ENCODE results near the gene GULP1.

The GULP1 gene

DNA sequence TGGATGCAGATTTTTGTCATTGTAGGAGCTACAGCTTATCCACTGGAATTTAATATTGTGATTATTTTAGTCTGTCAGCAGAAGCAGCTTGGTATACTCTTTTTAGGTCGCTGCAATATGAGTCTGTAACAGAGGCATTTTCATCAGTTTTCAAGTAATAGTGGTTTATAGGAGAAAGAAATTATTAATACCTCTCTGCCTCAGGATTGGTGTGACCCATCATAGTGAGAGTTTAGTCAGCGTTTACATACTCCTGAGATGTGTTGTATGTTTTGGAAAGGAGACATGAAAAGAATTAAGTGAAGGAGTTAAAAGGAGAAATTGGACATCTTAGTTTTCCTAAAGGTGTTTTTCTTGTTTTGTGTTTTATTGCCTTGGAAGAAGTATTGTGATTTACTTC is 189.8 kb downstream of the GULP1 start:
- TF ChIP-seq, protein P1, sequence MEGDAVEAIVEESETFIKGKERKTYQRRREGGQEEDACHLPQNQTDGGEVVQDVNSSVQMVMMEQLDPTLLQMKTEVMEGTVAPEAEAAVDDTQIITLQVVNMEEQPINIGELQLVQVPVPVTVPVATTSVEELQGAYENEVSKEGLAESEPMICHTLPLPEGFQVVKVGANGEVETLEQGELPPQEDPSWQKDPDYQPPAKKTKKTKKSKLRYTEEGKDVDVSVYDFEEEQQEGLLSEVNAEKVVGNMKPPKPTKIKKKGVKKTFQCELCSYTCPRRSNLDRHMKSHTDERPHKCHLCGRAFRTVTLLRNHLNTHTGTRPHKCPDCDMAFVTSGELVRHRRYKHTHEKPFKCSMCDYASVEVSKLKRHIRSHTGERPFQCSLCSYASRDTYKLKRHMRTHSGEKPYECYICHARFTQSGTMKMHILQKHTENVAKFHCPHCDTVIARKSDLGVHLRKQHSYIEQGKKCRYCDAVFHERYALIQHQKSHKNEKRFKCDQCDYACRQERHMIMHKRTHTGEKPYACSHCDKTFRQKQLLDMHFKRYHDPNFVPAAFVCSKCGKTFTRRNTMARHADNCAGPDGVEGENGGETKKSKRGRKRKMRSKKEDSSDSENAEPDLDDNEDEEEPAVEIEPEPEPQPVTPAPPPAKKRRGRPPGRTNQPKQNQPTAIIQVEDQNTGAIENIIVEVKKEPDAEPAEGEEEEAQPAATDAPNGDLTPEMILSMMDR (IDR thresholded peaks at IDR 0.05; ENCODE audit: low read depth, low read length, missing control alignments), result no peak
- no peak overlapping the region for H3K4me3 ChIP-seq (replicated peaks; ENCODE audit: low read depth, low read length)
- no peak for DNase-seq (ENCODE audit: extremely low read depth, low read depth)

DNA sequence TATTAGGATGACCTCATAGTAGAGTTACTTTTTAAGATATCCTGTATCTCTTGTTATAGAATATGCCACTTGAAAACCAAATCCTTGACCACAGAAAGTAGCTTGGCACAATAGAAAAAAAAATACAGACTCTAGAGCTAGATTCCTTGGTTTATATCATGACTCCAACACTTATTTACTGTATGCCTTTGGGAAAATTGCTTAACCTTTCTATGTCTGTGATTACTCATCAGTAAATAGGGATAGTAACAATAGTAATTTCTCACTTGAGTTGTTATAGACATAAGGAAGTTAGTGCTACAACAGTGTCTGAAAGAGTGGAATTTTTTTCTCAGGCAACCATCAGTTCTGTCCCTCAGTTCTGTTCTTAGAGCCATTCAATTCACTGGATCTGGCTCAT is 193.8 kb downstream of the GULP1 start:
- TF ChIP-seq, protein P1 (IDR thresholded peaks at IDR 0.05; ENCODE audit: low read depth, low read length, missing control alignments), result no peak
- H3K4me3 ChIP-seq (replicated peaks; ENCODE audit: low read depth, low read length), result no peak overlapping the region
- DNase-seq (ENCODE audit: extremely low read depth, low read depth), result no peak

DNA sequence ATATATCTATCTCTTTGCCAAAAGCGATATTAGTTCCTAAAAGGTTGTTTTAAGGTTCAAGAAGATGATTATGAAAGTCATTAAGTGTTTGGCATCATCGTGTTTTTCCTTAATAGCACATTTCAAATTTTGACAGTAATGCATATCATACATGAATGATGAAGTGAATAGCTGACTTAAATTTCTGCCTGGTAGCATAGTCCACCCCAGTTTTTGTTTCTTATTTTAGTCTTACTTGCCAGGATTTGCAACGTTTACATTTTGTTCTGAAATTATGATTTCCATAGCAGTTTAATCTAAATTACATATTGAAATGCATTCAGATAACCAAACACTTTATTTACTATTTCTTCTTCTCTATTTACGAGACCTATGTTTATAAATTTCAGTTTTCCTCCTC is 201.1 kb downstream of the GULP1 start:
- no peak for DNase-seq (ENCODE audit: extremely low read depth, low read depth)
- TF ChIP-seq, protein P1 (IDR thresholded peaks at IDR 0.05; ENCODE audit: low read depth, low read length, missing control alignments), result no peak
- no peak overlapping the region for H3K4me3 ChIP-seq (replicated peaks; ENCODE audit: low read depth, low read length)

DNA sequence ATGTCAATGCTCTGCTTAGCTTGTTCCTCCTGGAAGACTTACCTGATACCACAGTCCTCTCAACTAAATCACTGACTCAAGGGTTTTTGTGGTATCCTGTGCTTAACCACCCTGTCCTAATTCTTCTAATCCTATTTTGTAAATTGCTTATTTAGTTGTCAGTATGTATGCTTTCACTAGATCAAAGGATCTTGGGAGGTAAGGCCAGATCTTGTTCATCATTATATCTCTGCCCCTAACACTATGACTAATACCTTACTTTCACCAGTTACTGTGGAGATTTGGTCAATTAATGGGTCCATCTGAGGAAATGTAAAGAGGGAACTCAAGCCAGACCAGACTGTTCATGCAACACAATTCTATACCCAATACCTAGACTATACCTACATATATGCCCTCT is 203.2 kb downstream of the GULP1 start:
- TF ChIP-seq, protein P1 (IDR thresholded peaks at IDR 0.05; ENCODE audit: low read depth, low read length, missing control alignments), result no peak
- no peak for DNase-seq (ENCODE audit: extremely low read depth, low read depth)
- no peak overlapping the region for H3K4me3 ChIP-seq (replicated peaks; ENCODE audit: low read depth, low read length)

DNA sequence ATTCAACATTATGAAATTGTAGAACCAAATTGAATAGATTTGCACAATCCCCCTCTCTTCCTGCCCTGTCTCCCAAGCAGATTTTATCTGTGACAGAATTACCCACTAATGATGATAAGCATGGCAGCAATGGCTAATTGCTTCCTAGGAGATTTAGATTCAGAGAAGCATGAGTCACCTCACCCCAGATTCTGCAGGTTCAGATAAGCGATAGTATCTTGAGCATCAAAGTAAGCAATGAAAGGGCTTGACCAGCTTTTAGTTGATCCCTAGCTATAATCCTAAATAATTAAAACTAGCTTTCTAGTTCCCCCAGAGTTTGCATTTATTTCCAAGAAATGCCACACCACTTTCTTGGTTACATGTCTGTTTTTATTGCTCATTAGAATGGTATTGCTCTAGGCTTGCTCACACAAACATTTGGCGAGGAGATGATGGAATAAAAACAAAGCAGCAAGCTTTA is 204.3 kb downstream of the GULP1 start:
- TF ChIP-seq, protein P1 (IDR thresholded peaks at IDR 0.05; ENCODE audit: low read depth, low read length, missing control alignments), result no peak
- H3K4me3 ChIP-seq (replicated peaks; ENCODE audit: low read depth, low read length), result no peak overlapping the region
- peak; percentile 4 for DNase-seq (ENCODE audit: extremely low read depth, low read depth)

DNA sequence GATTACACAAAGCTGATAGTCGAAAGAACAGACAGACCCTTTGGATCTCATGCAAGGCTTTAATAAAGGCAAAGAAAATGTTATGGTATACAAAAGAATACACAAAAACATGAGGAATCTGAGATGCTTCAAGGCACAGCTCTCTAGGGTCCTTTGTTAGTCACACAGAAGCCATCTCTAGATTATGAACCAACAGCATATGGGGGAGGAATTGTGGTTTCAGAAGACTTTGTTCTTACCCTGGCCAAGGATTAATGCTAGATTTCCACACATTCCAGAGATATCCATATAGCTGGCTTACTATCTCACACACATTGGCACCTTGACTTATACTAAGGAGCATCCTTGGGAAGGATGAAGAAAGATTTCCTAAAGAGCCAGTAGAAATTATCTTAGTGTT is 206.1 kb downstream of the GULP1 start:
- TF ChIP-seq, protein P1 (IDR thresholded peaks at IDR 0.05; ENCODE audit: low read depth, low read length, missing control alignments), result no peak
- H3K4me3 ChIP-seq (replicated peaks; ENCODE audit: low read depth, low read length), result no peak overlapping the region
- no peak for DNase-seq (ENCODE audit: extremely low read depth, low read depth)

DNA sequence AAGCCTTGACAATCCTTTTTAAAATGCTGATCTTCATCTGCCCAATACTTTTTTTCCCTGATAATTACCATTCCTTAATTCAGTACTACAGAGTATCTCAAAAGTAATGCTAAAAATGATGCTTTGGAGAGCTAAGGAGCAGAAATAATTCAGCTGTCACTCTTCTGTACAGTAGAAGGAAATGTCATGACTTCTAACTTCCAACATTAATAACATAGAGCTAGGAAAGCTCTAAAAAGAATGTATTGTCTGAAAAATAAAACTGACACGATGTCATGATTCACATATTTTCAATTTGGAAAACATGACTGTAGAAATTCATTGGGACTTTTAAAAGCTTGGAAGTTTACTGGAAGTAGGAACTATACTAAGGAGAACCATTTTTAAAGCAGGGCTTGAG is 212.3 kb downstream of the GULP1 start:
- H3K4me3 ChIP-seq (replicated peaks; ENCODE audit: low read depth, low read length), result no peak overlapping the region
- TF ChIP-seq, protein P1 (IDR thresholded peaks at IDR 0.05; ENCODE audit: low read depth, low read length, missing control alignments), result no peak
- no peak for DNase-seq (ENCODE audit: extremely low read depth, low read depth)
